Loucy (cell line): ENCODE results near the gene HIVEP1.

Experiments
- H2AFZ ChIP-seq: fragments of 200-600 bp; sonication (generic); 2 replicates; pipeline ENCODE4 v1.6.0; 2016; ENCODE audit warnings: antibody characterized with exemption, mild to moderate bottlenecking, low read length, moderate library complexity
- H3F3A ChIP-seq: fragments of 200-600 bp; 2 replicates; pipeline ENCODE4 v1.6.0; 2016; ENCODE audit warnings: antibody characterized with exemption, low read depth, mild to moderate bottlenecking
- H3K27me3 ChIP-seq: fragments of 200-600 bp; sonication (generic); 2 replicates; pipeline ENCODE4 v1.6.1; 2014; ENCODE audit warnings: low read length, mild to moderate bottlenecking; ENCODE audit not compliant: insufficient read depth, poor library complexity, severe bottlenecking
- H3K36me3 ChIP-seq: fragments of 200-600 bp; sonication (generic); 2 replicates; pipeline ENCODE4 v1.6.1; 2016; ENCODE audit warnings: low read length; ENCODE audit not compliant: insufficient read depth
- H3K4me1 ChIP-seq: fragments of 200-600 bp; sonication (generic); 2 replicates; pipeline ENCODE4 v1.5.1; 2014; ENCODE audit warnings: low read length, mild to moderate bottlenecking; ENCODE audit not compliant: insufficient read depth, poor library complexity, severe bottlenecking
- H3K4me2 ChIP-seq: fragments of 200-600 bp; sonication (generic); 2 replicates; pipeline ENCODE4 v1.6.0; 2014; ENCODE audit warnings: antibody characterized with exemption, low read length, low read depth, mild to moderate bottlenecking; ENCODE audit not compliant: poor library complexity, severe bottlenecking
- H3K4me3 ChIP-seq: fragments of 200-600 bp; sonication (generic); 2 replicates; pipeline ENCODE4 v1.5.1; 2014; ENCODE audit warnings: low read length, mild to moderate bottlenecking, mixed read lengths; ENCODE audit not compliant: poor library complexity, severe bottlenecking
- H3K79me2 ChIP-seq: fragments of 200-600 bp; sonication (generic); 2 replicates; pipeline ENCODE4 v1.6.1; 2014; ENCODE audit warnings: low read length; ENCODE audit not compliant: insufficient read depth
- H3K9ac ChIP-seq: fragments of 200-600 bp; sonication (generic); 2 replicates; pipeline ENCODE4 v1.6.0; 2014; ENCODE audit warnings: mild to moderate bottlenecking, low read depth, low read length, moderate library complexity; ENCODE audit not compliant: poor library complexity, severe bottlenecking
- H3K9me2 ChIP-seq: fragments of 200-600 bp; sonication (generic); replicated peaks from 2 replicates; pipeline ENCODE4 v1.6.1; 2016; ENCODE audit warnings: low read depth, low read length, mixed read lengths
- H3K9me3 ChIP-seq: fragments of 200-600 bp; sonication (generic); 2 replicates; pipeline ENCODE4 v1.6.1; 2014; ENCODE audit warnings: mild to moderate bottlenecking, antibody characterized with exemption, low read length, low read depth; ENCODE audit not compliant: insufficient read depth
- H4K20me1 ChIP-seq: fragments of 200-600 bp; sonication (generic); 2 replicates; pipeline ENCODE4 v1.6.0; 2014; ENCODE audit warnings: antibody characterized with exemption, low read length, mild to moderate bottlenecking; ENCODE audit not compliant: insufficient read depth, poor library complexity, severe bottlenecking
- CTCF ChIP-seq: fragments of 200-600 bp; sonication (generic); conservative IDR thresholded peaks from 2 replicates; pipeline ENCODE4 v1.5.1; 2014; ENCODE audit warnings: mild to moderate bottlenecking, antibody characterized with exemption, low read length
- EZH2phosphoT487 ChIP-seq: fragments of 200-600 bp; IDR thresholded peaks from 2 replicates; pipeline ENCODE4 v1.6.1; 2018; ENCODE audit warnings: antibody characterized with exemption, mild to moderate bottlenecking, moderate library complexity, borderline replicate concordance

HIVEP1 gene

DNA sequence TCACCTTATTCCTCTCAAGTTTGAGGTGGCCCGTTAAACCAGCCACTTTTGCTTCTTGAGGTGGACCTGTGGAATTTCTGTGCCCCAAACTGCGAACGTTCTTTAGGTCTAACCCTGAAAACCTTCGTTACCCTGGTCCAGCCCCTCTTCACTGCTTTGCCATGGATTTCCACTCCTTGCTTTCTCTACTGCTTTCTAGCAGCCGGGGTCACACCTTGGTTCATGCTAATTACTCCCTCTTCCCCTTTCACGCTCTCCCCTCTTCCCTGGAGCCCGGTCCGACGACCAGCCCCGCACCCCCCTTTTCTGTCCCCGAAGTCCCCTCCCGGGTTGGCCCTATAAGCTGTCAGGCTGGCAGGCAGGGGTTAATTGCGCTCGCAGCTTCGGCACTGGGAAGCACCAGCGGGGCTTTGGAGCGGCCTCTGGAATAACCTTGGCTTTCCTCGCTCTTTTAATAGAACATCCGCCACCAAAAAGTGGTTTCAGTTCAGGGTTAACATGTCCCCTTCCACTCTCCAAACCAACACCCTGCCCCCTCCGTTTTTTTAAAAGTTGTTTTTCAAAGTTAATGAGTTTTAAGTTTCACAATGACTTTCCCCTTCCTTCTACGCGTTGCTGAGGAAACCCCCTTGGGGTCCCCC, 1.4 kb upstream of the HIVEP1 start:
- H2AFZ ChIP-seq, result peak overlapping the region; percentile 94
- peak overlapping the region; percentile 80 for H3K4me2 ChIP-seq
- peak overlapping the region; percentile 91 for H3K9ac ChIP-seq
- no peaks in the 10 kb centered on the region for H3K27me3 ChIP-seq
- no peaks in the 10 kb centered on the region for H3K9me2 ChIP-seq
- H3K9me3 ChIP-seq, result no peaks in the 10 kb centered on the region
- H3K79me2 ChIP-seq, result peaks cover 40% of the 10 kb centered on the region
- no peak for TF ChIP-seq EZH2phosphoT487
- TF ChIP-seq CTCF, result no peak
- peak overlapping the region; percentile 95 for H3K4me3 ChIP-seq
- peaks cover 23% of the 10 kb centered on the region for H4K20me1 ChIP-seq
- peaks cover 51% of the 10 kb centered on the region for H3K4me1 ChIP-seq
- no peaks in the 10 kb centered on the region for H3K36me3 ChIP-seq
- H3F3A ChIP-seq, result peaks cover 11% of the 10 kb centered on the region

DNA sequence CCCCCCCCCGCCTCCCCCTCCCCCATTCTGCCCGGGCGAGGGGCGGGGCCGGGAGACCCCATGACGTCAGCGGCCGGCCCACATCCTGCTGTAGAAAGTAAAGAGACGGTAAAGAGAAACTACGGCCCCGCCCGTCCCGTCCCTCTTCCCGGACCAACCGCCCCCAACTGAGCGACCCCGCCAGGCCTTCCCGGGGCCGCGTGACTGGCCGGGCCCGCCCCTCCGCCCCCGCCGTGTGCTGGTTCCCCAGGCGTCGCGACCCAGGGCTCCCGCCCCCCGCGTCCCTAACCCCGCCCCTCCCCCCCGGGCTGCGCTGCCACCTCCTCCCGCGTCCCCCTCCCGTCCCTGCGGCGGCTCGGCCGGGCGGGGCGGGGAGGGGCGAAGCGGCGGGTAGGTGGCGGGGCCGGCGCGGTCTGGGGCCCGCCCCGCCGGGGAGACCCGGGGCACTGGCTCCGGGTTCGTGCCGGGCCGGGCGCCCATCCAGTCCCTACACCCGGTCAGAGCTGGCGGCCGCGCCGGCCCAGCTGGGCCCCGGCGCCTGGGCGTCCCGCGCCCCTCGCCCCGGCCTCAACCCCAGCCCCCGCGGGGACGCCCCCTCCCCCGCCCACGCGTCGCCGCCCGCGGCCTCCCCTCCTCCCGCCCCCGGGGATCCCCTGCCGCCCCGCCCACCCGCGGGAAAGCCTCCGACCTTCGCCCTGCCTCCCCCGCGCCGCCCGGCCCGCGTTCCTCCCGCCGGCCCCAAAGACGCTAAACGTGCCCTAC, 655 bp upstream of the HIVEP1 start:
- Histone ChIP-seq H3K27me3 (no peaks in the 10 kb centered on the region), H3K9me3 (no peaks in the 10 kb centered on the region), H3K36me3 (no peaks in the 10 kb centered on the region), H2AFZ (no peak overlapping the region), H4K20me1 (peaks cover 30% of the 10 kb centered on the region), H3K9ac (peak overlapping the region; percentile 91), H3F3A (peaks cover 11% of the 10 kb centered on the region), H3K79me2 (peaks cover 44% of the 10 kb centered on the region), H3K4me3 (peak overlapping the region; percentile 95), H3K9me2 (no peaks in the 10 kb centered on the region), H3K4me2 (no peak overlapping the region), H3K4me1 (peaks cover 57% of the 10 kb centered on the region)
- TF ChIP-seq CTCF (no peak), EZH2phosphoT487 (no peak)

DNA sequence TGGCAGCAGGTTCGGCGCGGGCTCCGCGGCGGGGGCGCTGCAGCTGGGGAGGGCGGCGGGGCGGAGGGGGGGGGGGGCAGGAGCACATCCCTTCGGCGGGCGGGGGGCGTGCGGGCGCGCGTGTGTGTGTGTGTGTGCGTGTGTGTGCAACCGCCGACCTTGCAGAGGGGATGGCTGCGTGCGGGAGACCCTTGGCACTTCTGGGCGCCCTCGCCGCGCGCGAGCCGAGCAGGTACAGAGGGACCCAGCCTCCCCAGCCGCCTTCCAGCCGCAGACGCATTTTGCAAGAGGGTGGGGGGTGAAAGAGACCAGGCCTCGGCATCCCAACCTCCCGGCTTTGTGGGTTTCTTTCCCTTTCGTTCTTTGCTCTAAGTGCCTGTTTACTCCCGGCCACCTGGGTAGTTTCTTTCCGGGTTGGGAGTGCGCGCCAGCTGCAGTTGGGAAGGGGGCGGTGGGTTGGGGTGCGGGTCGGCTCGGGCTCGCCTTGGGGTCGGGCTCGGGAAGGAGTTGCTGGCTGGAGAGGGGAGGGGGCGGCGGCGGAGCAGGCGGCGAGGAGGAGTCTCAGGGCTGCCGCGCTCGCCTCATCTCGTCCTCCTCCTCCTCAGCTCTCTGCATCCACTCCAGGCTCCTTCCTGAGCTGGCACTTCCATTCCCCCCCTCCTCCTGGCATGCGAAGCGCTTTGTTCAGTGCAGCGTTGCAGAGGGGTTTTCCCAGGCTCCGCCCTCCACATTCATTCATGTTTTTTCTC, 620 bp downstream of the HIVEP1 start:
- Histone ChIP-seq H3K9me3 (no peaks in the 10 kb centered on the region), H3K36me3 (no peaks in the 10 kb centered on the region), H3F3A (peaks cover 13% of the 10 kb centered on the region), H3K4me1 (peaks cover 53% of the 10 kb centered on the region), H3K9me2 (no peaks in the 10 kb centered on the region), H3K9ac (peak overlapping the region; percentile 85), H3K4me2 (peak overlapping the region; percentile 89), H2AFZ (peak overlapping the region; percentile 72; the same call in 1 of the 2 replicates), H3K79me2 (peaks cover 47% of the 10 kb centered on the region), H3K4me3 (peak overlapping the region; percentile 96), H3K27me3 (no peaks in the 10 kb centered on the region), H4K20me1 (peaks cover 34% of the 10 kb centered on the region)
- TF ChIP-seq CTCF (no peak), EZH2phosphoT487 (no peak)
